ENCODE results near the gene RECQL. TPM values are rescaled to one million over a fixed set of nuclear protein-coding genes. Genes with fewer than 3 reads are reported as not detected.

RECQL gene
- polyA plus RNA-seq, 3 donors = 16.0 to 21.7 (median 18.6) TPM

- Histone ChIP-seq H3K36me3 (replicated peaks in 1 of 2; ENCODE audit: control insufficient read depth in 1 of 2, insufficient read depth in 2 of 2, low read length in 2 of 2) (peaks cover 82 to 96% of the 10 kb centered on the region in 2 donors), H4K20me1 (ENCODE audit: insufficient read depth, low read length) (no peaks in the 10 kb centered on the region), H3K27ac (ENCODE audit: low read depth in 1 of 2, low read length in 2 of 2) (no peak overlapping the region), H3K9ac (ENCODE audit: insufficient read depth, low read length, poor library complexity, severe bottlenecking) (no peak overlapping the region), H3K9me3 (replicated peaks in 1 of 2; ENCODE audit: control insufficient read depth in 1 of 2, insufficient read depth in 1 of 2, low read length in 2 of 2) (no peaks in the 10 kb centered on the region), H3K27me3 (ENCODE audit: control insufficient read depth in 2 of 2, insufficient read depth in 2 of 2, low read length in 2 of 2) (no peaks in the 10 kb centered on the region), H2AFZ (ENCODE audit: insufficient read depth, low read depth, low read length, poor library complexity, severe bottlenecking) (no peak overlapping the region), H3K4me2 (replicated peaks; ENCODE audit: extremely low read depth, low read length, poor library complexity, severe bottlenecking) (no peak overlapping the region), H3K4me3 (replicated peaks in 1 of 3; ENCODE audit: low read depth in 2 of 3, low read length in 3 of 3) (no peak overlapping the region), H3K79me2 (ENCODE audit: insufficient read depth, low read length) (no peaks in the 10 kb centered on the region), H3K4me1 (ENCODE audit: control insufficient read depth in 1 of 2, insufficient read depth in 2 of 2, low read length in 2 of 2) (peaks cover 10 to 14% of the 10 kb centered on the region in 2 donors)
- no peak overlapping the region for H3K27ac Mint-ChIP-seq
- peaks cover 73 to 82% of the 10 kb centered on the region in 2 donors for H3K36me3 Mint-ChIP-seq
- H3K4me1 Mint-ChIP-seq = peaks cover 12% of the 10 kb centered on the region
- DNase-seq = no peak
- TF ChIP-seq, protein P1, sequence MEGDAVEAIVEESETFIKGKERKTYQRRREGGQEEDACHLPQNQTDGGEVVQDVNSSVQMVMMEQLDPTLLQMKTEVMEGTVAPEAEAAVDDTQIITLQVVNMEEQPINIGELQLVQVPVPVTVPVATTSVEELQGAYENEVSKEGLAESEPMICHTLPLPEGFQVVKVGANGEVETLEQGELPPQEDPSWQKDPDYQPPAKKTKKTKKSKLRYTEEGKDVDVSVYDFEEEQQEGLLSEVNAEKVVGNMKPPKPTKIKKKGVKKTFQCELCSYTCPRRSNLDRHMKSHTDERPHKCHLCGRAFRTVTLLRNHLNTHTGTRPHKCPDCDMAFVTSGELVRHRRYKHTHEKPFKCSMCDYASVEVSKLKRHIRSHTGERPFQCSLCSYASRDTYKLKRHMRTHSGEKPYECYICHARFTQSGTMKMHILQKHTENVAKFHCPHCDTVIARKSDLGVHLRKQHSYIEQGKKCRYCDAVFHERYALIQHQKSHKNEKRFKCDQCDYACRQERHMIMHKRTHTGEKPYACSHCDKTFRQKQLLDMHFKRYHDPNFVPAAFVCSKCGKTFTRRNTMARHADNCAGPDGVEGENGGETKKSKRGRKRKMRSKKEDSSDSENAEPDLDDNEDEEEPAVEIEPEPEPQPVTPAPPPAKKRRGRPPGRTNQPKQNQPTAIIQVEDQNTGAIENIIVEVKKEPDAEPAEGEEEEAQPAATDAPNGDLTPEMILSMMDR (IDR thresholded peaks at IDR 0.05) = no peak
- no peaks in the 10 kb centered on the region for H3K27me3 Mint-ChIP-seq (ENCODE audit: low read depth in 3 of 3)
- no peaks in the 10 kb centered on the region for H3K9me3 Mint-ChIP-seq
- no peak overlapping the region for H3K4me3 Mint-ChIP-seq
- 100% methylated on average over 2 of the region's 2 CpGs for WGBS (ENCODE audit: insufficient coverage)
- intact Hi-C loops (cut with micrococcal nuclease) = no loop called here
Observed at GRCh38 chr12:21459474-21459873, 42.0 kb downstream of the RECQL start.

GRCh38 chr12:21456291-21456780 lies 45.1 kb downstream of the RECQL start:
- Histone ChIP-seq H2AFZ (ENCODE audit: insufficient read depth, low read depth, low read length, poor library complexity, severe bottlenecking) (no peak overlapping the region), H4K20me1 (ENCODE audit: insufficient read depth, low read length) (no peaks in the 10 kb centered on the region), H3K4me3 (replicated peaks in 1 of 3; ENCODE audit: low read depth in 2 of 3, low read length in 3 of 3) (no peak overlapping the region), H3K79me2 (ENCODE audit: insufficient read depth, low read length) (no peaks in the 10 kb centered on the region), H3K9me3 (replicated peaks in 1 of 2; ENCODE audit: control insufficient read depth in 1 of 2, insufficient read depth in 1 of 2, low read length in 2 of 2) (no peaks in the 10 kb centered on the region), H3K4me2 (replicated peaks; ENCODE audit: extremely low read depth, low read length, poor library complexity, severe bottlenecking) (no peak overlapping the region), H3K9ac (ENCODE audit: insufficient read depth, low read length, poor library complexity, severe bottlenecking) (no peak overlapping the region), H3K27ac (ENCODE audit: low read depth in 1 of 2, low read length in 2 of 2) (peak overlapping the region in 1 of 2 donors; percentile 44), H3K27me3 (ENCODE audit: control insufficient read depth in 2 of 2, insufficient read depth in 2 of 2, low read length in 2 of 2) (no peaks in the 10 kb centered on the region), H3K36me3 (replicated peaks in 1 of 2; ENCODE audit: control insufficient read depth in 1 of 2, insufficient read depth in 2 of 2, low read length in 2 of 2) (peaks cover 72 to 93% of the 10 kb centered on the region in 2 donors), H3K4me1 (ENCODE audit: control insufficient read depth in 1 of 2, insufficient read depth in 2 of 2, low read length in 2 of 2) (peaks cover 10 to 14% of the 10 kb centered on the region in 2 donors)
- Mint-ChIP-seq H3K4me3 (no peak overlapping the region), H3K36me3 (peaks cover 66 to 74% of the 10 kb centered on the region in 2 donors), H3K4me1 (peaks cover 12% of the 10 kb centered on the region), H3K9me3 (no peaks in the 10 kb centered on the region), H3K27me3 (ENCODE audit: low read depth in 3 of 3) (no peaks in the 10 kb centered on the region), H3K27ac (peak overlapping the region in 2 of 7 donors; percentile 23 to 32)
- intact Hi-C loops (cut with micrococcal nuclease) = no loop called here
- peak; percentile 23 to 72 (median 44) for DNase-seq
- no CpG with 5 or more reads among the region's 7 CpGs for WGBS (ENCODE audit: insufficient coverage)
- TF ChIP-seq, protein P1 (IDR thresholded peaks at IDR 0.05) = no peak

All from CD14-positive monocyte (primary cell).